Stimulated activated CD8-positive, alpha-beta memory T cell treated with anti-CD3 and anti-CD28 coated beads, Interleukin-15, amount 100 ng/mL, for 1 hour (primary cell): ENCODE measurements around the gene ZC3HAV1.
"Not testable (repeated sequence)": the region's sequence is repeated elsewhere in the genome, so short reads cannot be mapped to it uniquely, and the experiment has no call there.

Experiments
- DNase-seq: peaks from one replicate; pipeline ENCODE4 v3.0.0-alpha.2; 2020; ENCODE audit warnings: low read depth

ZC3HAV1 gene

DNA sequence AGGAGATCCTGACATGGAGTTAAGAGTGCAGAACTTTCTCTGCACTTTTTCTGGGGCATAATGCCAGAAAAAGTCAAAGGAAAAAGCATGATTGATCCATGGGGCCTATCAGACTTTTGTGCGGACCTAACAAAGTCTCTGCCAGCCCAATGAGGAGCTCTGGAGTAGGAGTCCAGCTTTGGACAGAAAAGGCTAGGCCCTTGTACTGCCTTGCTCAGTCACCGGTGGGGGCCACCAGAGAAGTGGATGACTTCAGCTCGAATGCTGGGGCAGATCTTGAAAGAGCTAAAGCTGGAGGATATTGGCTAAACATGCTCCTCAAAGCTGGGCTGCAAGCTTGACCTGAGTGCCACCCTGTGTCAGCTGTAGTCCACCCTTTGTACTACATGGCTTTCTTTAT, 2.8 kb upstream of the ZC3HAV1 start:
- DNase-seq = no peak

DNA sequence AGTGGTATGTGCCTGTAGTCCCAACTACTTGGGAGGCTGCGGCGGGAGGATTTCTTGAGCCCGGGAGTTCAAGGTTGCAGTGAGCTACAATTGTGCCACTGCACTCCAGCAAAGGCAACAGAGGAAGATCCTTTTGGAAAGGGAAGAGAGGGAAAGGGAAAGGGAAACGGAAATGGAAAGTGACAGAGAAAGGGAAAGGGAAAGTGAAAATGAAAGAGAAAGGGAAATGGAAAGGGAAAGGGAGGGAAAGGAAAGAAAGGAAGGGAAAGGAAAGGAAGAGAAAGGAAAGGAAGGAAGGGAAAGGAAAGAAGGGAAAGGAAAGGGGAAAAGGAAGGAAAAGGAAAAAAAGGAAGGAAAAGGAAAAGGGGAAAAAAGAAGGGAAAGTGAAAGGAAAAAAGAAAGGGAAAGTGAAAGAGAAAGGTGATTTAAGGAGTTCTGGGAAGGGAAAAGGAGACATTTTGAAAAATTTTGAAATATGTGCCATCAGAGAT, 2.3 kb upstream of the ZC3HAV1 start:
- DNase-seq = no peak

DNA sequence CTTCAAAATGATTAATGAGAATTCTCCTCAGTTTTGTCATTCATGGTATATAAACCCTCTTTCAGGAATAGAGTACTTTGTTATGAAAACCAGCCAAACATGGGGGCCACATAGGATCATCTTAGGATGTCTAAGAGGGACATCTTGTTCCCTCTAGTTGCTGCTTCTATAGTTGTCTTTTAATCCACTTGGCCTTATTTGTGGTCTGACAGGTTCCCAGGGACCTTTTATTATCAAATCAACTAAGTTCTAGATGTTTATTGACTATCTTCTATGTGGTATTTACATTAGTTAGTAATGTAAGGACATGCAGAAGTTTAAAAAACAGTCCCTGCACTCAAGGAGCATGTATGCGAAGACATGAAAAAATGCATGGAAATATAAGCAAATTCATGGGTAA, 1.6 kb upstream of the ZC3HAV1 start:
- no peak for DNase-seq

DNA sequence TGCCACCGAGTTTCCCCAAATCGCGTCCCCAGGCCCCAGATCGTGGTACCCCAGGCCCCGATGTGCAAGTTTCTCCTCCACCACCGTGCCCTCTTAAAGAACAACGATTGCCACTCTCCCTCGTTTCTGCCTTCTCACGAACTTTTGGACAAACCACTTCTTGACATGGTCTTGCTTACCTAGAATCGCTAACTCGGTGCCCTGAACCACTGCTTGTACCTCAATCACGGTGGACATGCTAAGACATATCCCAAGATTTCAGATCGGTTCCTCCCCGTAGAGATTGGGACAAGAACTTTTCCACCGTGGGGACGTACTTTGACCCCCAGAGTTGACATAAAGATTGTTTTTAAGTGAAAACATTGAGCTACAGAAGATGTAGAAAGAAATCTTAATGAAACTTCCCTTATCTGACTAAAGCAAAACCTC, 477 bp upstream of the ZC3HAV1 start:
- DNase-seq = no peak

DNA sequence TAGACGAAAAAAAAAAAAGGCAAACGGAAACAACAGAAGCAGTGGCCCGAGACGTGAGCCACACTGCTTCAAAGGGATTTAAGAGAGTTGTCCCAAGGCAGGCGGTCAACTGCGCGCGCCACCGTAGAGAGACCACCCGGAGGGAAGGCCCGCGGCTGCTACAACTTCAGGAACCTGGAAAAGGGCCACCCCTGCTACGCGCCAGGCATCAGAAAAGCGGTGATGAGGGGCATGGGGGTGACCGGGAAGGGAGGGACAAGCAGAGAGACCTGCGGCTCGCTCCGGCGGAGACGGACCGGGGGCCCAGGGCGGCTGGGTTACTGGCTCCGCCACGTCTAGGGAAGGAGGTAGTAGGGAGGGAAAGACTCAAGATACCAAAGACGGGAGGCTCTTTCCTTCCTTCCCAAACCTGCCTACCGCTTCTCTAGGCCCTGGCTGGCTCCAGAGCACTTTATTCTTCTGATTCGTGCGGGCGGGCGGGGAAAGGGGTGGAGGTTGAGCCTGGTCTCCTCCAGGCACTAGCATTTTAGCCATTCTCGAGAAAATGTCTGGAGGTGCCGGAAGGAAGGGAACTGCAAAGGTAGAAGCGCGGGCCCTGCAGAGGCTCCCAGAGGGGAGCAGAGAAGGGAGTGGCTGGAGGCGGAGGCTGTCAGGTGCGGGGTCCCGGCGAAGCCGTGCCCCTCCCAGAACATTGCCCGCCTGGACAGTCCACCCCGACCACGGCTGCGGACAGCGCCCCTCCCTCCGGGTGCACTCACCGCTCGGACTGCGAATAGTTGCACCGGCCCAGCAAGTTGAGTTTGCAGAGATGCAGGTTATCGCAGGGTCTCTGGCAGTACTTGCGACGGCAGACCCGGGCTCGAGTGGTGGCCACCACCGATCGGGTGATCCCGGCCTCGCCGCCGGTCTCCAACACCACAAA, 993 bp downstream of the ZC3HAV1 start:
- DNase-seq = no peak

DNA sequence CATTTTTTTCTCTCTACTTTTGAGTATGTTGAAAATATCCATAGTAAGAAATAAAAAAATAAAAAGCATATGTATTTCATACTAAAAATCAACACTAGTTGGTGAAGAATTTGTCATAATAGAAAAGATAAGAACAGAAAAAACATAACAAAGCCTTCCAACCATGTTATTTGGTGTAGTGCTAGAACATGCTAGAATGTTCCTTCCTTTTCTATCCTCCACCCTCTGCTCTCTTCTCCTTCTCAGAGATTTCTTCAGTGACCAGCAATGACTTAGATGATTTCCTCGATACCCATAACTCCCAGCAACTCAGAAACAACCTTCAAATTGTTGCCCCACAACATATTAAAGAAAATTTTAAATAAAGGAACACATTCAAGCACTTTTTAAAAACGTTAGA, 2.6 kb downstream of the ZC3HAV1 start:
- DNase-seq = no peak

DNA sequence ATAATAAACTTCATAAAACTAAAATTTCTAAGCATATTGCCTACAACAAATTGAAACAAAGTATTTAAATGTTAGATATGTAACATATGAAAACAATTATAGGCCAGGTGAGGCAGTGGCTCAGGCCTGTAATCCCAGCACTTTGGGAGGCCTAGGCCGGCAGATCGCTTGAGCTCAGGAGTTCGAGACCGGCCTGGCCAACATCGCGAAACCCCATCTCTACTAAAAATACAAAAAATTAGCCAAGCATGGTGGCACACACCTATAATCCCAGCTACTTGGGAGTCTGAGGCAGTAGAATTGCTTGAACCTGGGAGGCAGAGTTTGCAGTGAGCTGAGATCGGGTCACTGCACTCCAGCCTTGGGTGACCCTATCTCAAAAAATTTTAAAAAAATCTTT, 3.3 kb downstream of the ZC3HAV1 start:
- not testable (repeated sequence) for DNase-seq

DNA sequence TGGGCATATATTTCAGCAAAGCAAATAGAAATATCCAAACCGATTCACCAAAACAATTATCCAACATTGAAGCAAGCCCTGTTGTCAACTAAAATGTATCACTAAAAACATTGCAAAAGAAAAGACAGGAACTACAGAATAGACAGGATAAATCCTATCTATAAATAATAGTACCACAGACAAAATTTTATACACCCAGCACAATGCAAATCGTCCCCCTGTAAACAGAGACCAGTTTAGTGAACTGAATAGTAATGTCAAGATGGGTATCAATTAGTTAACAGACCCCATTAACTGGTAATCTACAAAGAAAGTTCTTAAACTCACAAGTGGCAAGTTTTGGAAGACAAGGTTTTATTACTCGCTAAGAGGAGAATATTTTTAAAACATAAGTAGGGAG, 4.0 kb downstream of the ZC3HAV1 start:
- no peak for DNase-seq

DNA sequence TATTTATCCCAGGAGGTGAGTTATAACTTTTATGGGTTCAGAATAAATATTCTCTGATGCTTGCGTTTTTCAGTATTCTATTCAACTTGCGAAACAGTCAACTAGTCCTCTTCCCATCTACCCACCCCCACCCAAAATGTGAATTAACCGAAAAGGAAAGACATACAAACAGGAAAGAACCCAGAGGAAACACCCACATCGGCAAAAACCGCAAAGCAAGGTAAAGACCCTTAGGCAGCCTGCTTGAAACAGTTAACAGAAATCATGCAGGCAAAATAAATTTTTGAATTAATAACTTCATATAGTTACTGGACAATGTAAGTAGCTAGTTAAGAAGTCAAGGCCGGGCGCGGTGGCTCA, 5.4 kb downstream of the ZC3HAV1 start:
- DNase-seq = no peak

DNA sequence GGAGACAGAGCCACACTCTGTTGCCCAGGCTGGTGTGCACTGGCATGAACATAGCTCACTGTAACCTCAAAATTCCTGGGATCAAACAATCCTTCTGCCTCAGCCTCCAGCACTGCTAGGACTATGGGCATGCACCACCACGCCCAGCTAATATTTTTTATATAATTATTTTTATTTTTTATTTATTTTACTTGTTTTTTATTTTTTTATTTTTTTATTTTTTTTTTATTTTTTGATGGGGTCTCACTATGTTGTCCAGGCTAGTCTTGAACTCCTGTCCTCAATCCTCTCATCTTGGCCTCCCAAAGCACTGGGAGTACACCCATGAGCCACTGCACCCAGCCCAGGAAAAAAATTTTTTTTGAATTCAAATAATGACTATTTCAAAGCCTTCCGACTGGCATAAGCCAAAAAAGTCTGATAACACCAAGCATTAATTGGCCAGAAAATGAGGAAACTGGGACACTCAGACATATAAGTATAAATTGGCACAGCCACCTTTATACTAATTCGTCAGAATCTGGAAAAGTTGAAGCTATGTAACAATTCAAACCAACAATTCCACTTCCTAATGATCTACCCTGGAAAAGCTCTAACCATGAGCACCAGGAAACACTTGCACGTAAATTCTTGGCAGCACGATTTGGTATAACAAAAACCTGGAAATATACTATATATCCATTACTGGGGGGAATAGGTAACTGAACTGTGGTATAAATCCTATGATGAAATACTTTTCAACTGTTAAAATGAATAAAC, 6.3 kb downstream of the ZC3HAV1 start:
- DNase-seq = no peak

DNA sequence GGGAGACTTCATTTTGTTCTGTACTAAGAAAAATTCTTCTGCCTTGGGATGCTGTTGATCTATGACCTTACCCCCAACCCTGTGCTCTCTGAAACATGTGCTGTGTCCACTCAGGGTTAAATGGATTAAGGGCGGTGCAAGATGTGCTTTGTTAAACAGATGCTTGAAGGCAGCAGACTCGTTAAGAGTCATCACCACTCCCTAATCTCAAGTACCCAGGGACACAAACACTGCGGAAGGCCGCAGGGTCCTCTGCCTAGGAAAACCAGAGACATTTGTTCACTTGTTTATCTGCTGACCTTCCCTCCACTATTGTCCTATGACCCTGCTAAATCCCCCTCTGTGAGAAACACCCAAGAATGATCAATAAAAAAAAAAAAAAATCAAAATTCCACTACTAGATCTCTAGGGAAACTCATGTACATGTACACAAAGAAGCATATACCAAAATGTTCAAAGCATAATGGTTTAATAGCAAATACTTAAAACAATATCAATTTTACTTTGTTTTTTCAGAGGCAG, 7.8 kb downstream of the ZC3HAV1 start:
- DNase-seq = not testable (repeated sequence)

DNA sequence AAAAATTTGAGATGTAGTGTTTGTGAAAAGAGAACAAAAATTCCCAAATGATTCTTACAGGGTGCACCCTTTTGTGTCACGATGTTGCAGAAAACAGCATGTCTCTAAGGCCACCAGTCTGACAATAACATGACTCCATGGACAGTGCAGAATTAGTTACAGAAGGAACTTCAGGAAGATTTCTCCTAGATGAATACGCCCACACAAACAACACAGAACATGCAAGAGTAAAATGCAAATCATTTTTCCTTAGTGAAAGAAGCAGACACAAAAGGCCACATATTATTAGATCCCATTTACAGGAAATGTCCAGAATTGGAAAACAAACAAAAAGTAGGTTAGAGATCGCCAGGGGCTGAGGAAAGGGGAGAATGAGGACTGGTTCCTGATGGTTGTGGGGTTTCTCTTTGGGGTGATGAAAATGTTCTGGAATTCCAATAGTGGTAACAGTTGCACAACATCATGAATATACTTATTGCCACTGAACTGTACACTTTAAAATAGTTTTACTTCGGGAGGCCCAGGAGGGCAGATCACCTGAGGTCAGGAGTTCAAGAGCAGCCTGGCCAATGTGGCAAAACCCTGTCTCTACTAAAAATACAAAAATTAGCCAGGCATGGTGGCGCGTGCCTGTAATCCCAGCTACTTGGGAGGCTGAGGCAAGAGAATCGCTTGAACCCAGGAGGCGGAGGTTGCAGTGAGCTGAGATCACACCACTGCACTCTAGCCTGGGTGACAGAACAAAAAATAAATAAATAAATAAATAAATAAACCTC, 10.2 kb downstream of the ZC3HAV1 start:
- DNase-seq = no peak

DNA sequence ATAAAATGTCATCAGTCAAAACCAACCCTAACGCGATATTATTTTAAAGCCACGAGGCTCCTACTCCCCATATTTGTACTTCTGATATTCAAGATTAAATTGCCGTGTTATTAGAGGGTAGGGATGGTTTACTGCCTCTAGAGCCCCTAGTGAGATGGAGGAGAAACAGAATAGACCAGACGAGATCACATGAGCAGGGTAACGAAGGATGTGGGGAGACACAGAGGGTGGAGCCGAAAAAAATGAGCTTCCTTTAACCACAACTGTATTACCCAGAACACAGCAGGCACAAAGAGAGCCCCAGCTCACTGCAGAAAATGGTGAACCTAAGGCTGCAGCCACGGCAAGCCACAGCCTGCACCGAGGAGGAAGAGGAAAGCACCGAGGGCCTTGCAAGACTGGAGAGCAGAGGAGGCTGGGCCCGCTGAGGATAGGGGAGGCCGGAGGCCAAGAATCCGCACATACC, 14.3 kb downstream of the ZC3HAV1 start:
- DNase-seq = peak; percentile 50

DNA sequence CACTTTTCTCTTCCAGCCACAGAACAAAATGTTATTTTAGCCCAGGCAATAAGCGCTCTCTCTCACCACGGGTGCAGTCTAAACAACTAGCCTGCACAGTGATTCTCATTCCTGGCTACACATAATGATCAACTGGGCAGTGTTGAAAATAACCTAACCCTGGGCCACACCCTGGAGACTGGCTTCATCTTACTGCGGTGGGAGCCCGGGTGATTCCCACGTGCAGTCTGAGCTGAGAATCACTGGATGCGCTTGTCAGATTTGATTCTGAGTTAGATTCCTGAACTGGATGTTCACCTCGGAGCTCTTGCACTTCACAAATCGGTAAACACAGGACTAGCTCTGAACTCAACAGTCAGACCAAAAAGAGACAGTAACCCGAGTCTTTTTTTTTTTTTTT, 14.9 kb downstream of the ZC3HAV1 start:
- DNase-seq = no peak

DNA sequence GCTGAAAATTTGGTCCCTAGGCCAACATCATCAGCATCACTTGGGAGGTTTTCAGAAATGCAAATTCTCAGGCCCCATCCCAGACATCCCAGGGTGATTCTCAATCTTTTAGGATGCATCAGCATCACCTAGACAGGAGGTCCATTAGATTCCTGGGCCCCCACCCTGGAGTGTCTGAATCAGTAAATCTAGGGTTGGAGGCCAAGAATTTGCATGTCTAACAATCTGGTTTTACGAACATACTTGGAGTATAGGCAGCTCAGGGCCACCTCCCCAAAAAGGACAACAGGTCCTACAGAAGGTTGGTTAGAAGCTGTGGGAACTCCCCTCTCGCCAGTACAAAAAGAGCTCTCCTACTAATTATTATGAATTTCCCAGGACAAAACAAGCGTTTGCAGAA, 15.5 kb downstream of the ZC3HAV1 start:
- no peak for DNase-seq

DNA sequence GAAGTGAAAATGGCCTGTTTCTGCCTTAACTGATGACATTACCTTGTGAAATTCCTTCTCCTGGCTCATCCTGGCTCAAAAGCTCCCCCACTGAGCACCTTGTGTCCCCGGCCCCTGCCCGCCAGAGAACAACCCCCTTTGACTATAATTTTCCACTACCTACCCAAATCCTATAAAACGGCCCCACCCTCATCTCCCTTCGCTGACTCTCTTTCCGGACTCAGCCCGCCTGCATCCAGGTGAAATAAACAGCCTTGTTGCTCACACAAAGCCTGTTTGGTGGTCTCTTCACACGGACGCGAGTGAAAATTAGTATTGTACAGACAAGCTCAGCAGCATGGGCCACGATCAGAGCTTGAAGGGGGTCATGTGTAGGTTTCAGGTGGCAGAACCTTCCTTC, 16.0 kb downstream of the ZC3HAV1 start:
- DNase-seq = not testable (repeated sequence)

DNA sequence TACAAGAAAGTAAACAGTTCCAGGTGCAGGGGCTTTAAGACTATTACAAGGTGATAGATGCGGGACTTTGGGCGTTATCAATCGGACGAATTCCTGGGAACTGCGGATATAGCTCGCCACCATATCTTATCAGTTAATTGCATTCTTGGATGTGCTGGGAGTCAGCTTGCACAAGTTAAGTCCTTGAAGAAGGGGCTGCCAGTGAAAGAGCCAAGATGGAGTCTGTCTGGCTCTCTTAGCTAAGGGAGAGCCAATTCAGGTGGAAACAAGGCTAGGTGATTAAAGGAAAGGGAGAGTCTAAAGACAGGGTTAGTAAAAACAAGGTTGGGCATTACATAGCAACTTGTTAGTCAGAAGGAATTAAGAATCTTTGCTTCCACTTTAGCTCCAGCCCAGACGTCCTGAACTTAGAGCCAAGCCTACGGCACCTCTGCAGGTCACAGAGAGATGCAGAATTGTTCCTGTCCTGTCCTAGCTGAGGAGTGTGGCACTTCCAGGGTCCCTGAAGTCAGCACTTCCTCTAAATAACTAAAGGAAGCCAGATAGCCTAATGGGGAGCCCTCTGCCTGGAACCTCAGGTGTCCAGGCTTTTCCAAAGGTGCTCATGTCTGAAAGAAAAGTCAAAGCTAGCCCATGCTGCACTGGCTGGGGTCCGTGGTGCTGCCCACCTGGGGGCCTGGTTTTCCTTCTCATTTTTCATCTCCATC, 17.3 kb downstream of the ZC3HAV1 start:
- no peak for DNase-seq

DNA sequence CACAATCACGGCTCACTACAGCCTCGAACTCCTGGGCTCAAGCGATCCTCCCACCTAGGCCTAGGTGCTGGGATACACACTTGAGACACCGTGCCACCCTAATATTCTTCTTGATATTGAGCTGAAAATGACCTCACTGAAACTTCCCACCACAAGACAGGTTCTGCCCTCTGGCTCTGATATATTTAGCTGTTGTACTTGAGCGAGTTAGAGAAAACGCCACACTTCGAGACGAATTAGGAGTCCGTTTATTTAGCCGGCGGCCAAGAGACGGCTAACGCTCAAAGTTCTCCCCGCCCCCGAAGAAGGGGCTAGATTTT, 17.9 kb downstream of the ZC3HAV1 start:
- no peak for DNase-seq

DNA sequence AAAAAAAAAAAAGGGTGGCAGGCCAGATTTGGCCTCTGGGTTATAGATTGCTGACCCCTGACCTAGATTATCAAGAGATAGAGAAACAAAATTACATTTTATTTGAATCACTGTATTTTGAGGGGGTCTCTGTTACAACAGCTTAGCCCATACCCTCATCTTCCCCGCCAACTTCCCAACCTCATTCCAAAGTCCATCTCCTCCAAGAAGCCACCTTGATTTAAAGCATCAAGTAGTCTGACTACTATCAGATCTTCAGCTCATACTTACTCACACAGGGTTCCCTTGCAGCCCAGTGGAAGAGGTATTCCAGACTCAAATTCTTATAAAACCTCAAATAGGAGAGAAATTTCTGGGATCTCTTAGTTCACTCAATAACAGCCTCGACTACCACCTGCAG, 20.4 kb downstream of the ZC3HAV1 start:
- no peak for DNase-seq

DNA sequence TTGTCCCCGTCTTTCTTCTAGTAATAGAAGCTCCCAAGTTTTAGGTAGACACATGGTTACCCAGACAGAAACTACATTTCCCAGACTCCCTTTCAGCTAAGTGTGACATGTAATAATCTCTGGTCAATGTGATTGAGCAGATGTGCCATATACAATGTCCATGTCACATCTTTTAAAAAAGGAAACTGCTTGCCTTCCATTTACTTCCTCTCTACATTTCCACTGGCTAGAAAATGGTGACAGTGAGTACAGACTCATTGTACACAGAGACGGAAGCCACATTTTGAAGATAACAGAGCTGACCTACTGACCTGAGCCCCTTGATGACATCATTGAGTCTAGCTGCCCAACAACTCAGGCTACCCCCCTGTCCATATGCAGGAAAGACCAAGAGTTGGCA, 21.3 kb downstream of the ZC3HAV1 start:
- no peak for DNase-seq

DNA sequence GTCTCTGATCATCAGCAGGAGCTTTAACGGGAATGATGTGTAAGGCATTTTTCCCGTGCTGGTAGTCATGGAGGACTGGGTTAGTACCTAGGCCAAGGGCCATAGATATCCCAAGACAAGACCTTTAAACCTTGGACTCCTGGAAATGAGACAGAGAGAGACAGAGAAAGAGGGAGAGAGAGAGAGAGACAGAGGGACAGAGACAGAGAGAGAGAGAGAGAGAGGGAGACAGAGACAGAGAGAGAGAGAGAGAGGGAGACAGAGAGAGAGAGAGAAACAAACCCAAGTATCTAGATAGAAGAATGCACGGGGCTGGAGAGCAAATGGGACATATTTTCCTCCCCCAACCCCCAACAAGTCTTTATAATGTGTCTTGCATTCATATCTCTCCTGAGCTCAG, 22.3 kb downstream of the ZC3HAV1 start:
- DNase-seq = no peak

DNA sequence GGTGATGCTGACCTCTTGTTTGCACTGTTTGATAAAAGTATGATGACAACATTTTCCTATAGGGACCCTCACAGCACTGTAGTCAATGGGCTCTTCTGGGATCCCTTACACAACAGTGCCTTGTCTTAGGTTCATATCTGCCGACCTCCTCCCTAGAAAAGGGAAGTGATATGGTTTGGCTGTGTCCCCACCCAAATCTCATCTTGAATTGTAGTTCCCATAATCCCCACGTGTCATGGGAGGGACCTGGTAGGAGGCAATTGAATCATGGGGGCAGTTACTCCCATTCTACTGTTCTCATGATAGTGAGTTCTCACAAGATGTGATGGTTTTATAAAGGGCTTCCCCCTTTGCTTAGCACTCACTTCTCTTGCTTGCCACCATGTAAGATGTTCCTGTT, 23.1 kb downstream of the ZC3HAV1 start:
- no peak for DNase-seq
